Stimulated activated CD4-positive, alpha-beta T cell treated with anti-CD3 and anti-CD28 coated beads, Interleukin-12 subunit alpha, Interleukin-12 subunit beta, amount 100 ng/mL, for 4 hours (primary cell): ENCODE measurements around the gene OOSP2.
"Not testable (repeated sequence)": the region's sequence is repeated elsewhere in the genome, so short reads cannot be mapped to it uniquely, and the experiment has no call there.

Source experiments
- DNase-seq: peaks from one replicate; pipeline ENCODE4 v3.0.0-alpha.2; 2020

The OOSP2 gene

GRCh38 chr11:60040109-60040508 lies at the start of gene OOSP2:
Gene OOSP2, plus strand, starts transcription at chr11:60040409. Its CDS starts 51 bp downstream, at chr11:60040460.
- no peak for DNase-seq

GRCh38 chr11:59990421-59990820 lies 49.8 kb upstream of the OOSP2 start:
- no peak for DNase-seq

- no peak for DNase-seq
Observed at GRCh38 chr11:59992425-59992824, 47.8 kb upstream of the OOSP2 start.

GRCh38 chr11:59997800-59998199 lies 42.4 kb upstream of the OOSP2 start:
- DNase-seq, result no peak

GRCh38 chr11:59999691-60000090 lies 40.5 kb upstream of the OOSP2 start:
- no peak for DNase-seq

GRCh38 chr11:60003729-60004128 lies 36.5 kb upstream of the OOSP2 start:
- DNase-seq, result no peak

GRCh38 chr11:60005360-60005759 lies 34.8 kb upstream of the OOSP2 start:
- no peak for DNase-seq

- DNase-seq, result no peak
Observed at GRCh38 chr11:60016881-60017280, 23.3 kb upstream of the OOSP2 start, which contains the start of gene OOSP4B. Gene OOSP4B, plus strand, starts transcription at chr11:60017181.

- DNase-seq, result no peak
Observed at GRCh38 chr11:60018058-60018457, 22.2 kb upstream of the OOSP2 start.

- DNase-seq, result not testable (repeated sequence)
Observed at GRCh38 chr11:60020376-60020775, 19.8 kb upstream of the OOSP2 start.

GRCh38 chr11:60029015-60029632 lies 11.1 kb upstream of the OOSP2 start:
- no peak for DNase-seq

- not testable (repeated sequence) for DNase-seq
Observed at GRCh38 chr11:60050422-60050821, 10.2 kb downstream of the OOSP2 start.

GRCh38 chr11:60050839-60051238 lies 10.6 kb downstream of the OOSP2 start:
- not testable (repeated sequence) for DNase-seq

GRCh38 chr11:60056349-60056969 lies 16.2 kb downstream of the OOSP2 start, which contains the start of gene MS4A3:
Gene MS4A3, plus strand, starts transcription at chr11:60056665. Its CDS starts 4,496 bp downstream, at chr11:60061161.
- no peak for DNase-seq

GRCh38 chr11:60059052-60059451 lies 18.8 kb downstream of the OOSP2 start:
- DNase-seq, result no peak

GRCh38 chr11:60059521-60060240 lies 19.5 kb downstream of the OOSP2 start:
- DNase-seq, result no peak

- no peak for DNase-seq
Observed at GRCh38 chr11:60064111-60064510, 23.9 kb downstream of the OOSP2 start.

GRCh38 chr11:60065801-60066200 lies 25.6 kb downstream of the OOSP2 start:
- DNase-seq, result no peak

- no peak for DNase-seq
Observed at GRCh38 chr11:60069450-60069849, 29.2 kb downstream of the OOSP2 start.

- DNase-seq, result not testable (repeated sequence)
Observed at GRCh38 chr11:60071644-60072043, 31.4 kb downstream of the OOSP2 start.

GRCh38 chr11:60077216-60077817 lies 37.1 kb downstream of the OOSP2 start:
- DNase-seq, result no peak

- DNase-seq, result no peak
Observed at GRCh38 chr11:60077981-60078380, 37.8 kb downstream of the OOSP2 start.

- DNase-seq, result no peak
Observed at GRCh38 chr11:60078745-60079144, 38.5 kb downstream of the OOSP2 start.

- no peak for DNase-seq
Observed at GRCh38 chr11:60080535-60080934, 40.3 kb downstream of the OOSP2 start.
